Sigmoid colon (tissue), 7 donors: ENCODE data around the gene RNF10. TPM values are rescaled to one million over a fixed set of nuclear protein-coding genes. Genes with fewer than 3 reads are reported as not detected.

Source experiments
- DNase-seq: peaks from one replicate; pipeline ENCODE4 v3.0.0-alpha.2; 2019
- H3K27ac ChIP-seq, 4 donors: fragments of 200-600 bp; sonication (generic); one replicate each; pipeline ENCODE4 v1.5.1; 2016 to 2019; ENCODE audit warnings: mild to moderate bottlenecking in 1 of 4
- H3K27me3 ChIP-seq, 3 donors: fragments of 200-600 bp; sonication (generic); one replicate each; pipeline ENCODE4 v1.5.1; 2019; ENCODE audit warnings: mild to moderate bottlenecking in 1 of 3
- H3K36me3 ChIP-seq, 4 donors: fragments of 200-600 bp; sonication (generic); one replicate each; pipeline ENCODE4 v1.5.1; 2016 to 2019
- H3K4me1 ChIP-seq, 4 donors: fragments of 200-600 bp; sonication (generic); one replicate each; pipeline ENCODE4 v1.5.1; 2017 to 2019
- H3K4me3 ChIP-seq, 4 donors: fragments of 200-600 bp; sonication (generic); one replicate each; pipeline ENCODE4 v1.5.1; 2017 to 2019; ENCODE audit warnings: mild to moderate bottlenecking in 2 of 4, moderate library complexity in 1 of 4
- H3K9me3 ChIP-seq, 4 donors: fragments of 200-600 bp in 3 of 4; sonication (generic) in 3 of 4; one replicate each; pipeline versions ENCODE4 v1.5.1 to v1.6.1; 2013 to 2019
- EP300 ChIP-seq, 4 donors: sonication (generic); formaldehyde crosslinking; IDR thresholded peaks; one replicate each; pipeline ENCODE4 v1.6.1; 2017; ENCODE audit warnings: antibody characterized with exemption in 4 of 4
- POLR2A ChIP-seq, 2 donors: fragments of 450-650 bp; IDR thresholded peaks; one replicate each; pipeline ENCODE4 v1.6.1; 2016; ENCODE audit warnings: antibody characterized with exemption in 2 of 2, mild to moderate bottlenecking in 2 of 2, moderate library complexity in 2 of 2
- POLR2AphosphoS5 ChIP-seq, 4 donors: sonication (generic); formaldehyde crosslinking; IDR thresholded peaks; one replicate each; pipeline ENCODE4 v1.6.1; 2017; ENCODE audit warnings: antibody characterized with exemption in 4 of 4
- WGBS, 2 donors: extraction: QIAGEN DNeasy Blood & Tissue Kit; methylation state at CpG; one replicate each; pipeline ENCODE4 v1.1.7; 2013; 5-methylcytosine and 5-hydroxymethylcytosine counted together
- intact Hi-C: fragments of 100-400 bp; cut with DNase I; formaldehyde crosslinking; loops from one replicate; pipeline ENCODE4 v1.15.1; 2023
- polyA plus RNA-seq, 3 donors: library from polyadenylated mRNA; stranded (reverse); fragments of 200-250 nt; gene quantifications; one replicate each; pipeline ENCODE4 v1.2.3, GENCODE V29; 2013
- total RNA-seq, 4 donors: library from RNA; depleted of rRNA; stranded (reverse); fragments of >200 nt; gene quantifications; one replicate each; pipeline ENCODE4 v1.1.0, GENCODE V29; 2016
- TF ChIP-seq, protein P1 (sequence below), 4 experiments: fragments of 450-650 bp in 3 of 4; fragments of 200-600 bp in 1 of 4; IDR thresholded peaks; one replicate each; pipeline ENCODE4 v1.5.1; 2016 to 2019; ENCODE audit warnings: antibody characterized with exemption in 4 of 4, mild to moderate bottlenecking in 3 of 4, moderate library complexity in 2 of 4
- donor health status: healthy with polysubstance abuse.
- donor health status: Bipolar disorder and iron deficiency.
- donor health status: healthy.

Gene RNF10
- total and polyA plus RNA-seq, 7 donors: 106 to 177 (median 115) TPM

DNA sequence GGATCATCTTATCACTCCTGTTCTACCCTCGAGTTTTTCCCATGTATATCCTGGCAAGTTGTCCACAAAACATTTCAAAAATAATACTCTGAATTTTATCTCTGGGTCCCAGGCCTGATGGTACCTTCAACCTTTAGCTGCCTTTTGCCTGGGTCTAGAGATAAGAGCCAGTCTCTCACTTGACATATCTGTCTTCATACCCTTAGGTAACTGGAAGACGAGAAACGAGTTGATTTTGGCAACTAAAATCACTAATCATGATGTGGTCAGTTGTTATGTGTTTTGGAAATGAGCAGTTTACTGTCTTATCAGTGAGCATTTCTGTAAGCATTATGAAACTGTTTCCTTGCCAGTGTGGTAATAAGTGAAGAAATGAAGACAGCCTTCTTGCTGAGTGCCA lies 6.3 kb downstream of the RNF10 start:
- WGBS, 2 donors: 36 to 41% methylated on average over 3 of the region's 3 CpGs
- no peaks in the 10 kb centered on the region for H3K27me3 ChIP-seq
- peaks cover 0 to 97% (median 93%) of the 10 kb centered on the region in 4 donors for H3K4me1 ChIP-seq
- intact Hi-C loops: no loop called here
- no peak overlapping the region for H3K4me3 ChIP-seq
- H3K27ac ChIP-seq: peak overlapping the region; percentile 93 to 99 (median 96)
- peaks cover 0 to 10% (median 0%) of the 10 kb centered on the region in 4 donors for H3K36me3 ChIP-seq
- no peak for TF ChIP-seq EP300 (IDR thresholded peaks at IDR 0.05)
- TF ChIP-seq, protein P1, sequence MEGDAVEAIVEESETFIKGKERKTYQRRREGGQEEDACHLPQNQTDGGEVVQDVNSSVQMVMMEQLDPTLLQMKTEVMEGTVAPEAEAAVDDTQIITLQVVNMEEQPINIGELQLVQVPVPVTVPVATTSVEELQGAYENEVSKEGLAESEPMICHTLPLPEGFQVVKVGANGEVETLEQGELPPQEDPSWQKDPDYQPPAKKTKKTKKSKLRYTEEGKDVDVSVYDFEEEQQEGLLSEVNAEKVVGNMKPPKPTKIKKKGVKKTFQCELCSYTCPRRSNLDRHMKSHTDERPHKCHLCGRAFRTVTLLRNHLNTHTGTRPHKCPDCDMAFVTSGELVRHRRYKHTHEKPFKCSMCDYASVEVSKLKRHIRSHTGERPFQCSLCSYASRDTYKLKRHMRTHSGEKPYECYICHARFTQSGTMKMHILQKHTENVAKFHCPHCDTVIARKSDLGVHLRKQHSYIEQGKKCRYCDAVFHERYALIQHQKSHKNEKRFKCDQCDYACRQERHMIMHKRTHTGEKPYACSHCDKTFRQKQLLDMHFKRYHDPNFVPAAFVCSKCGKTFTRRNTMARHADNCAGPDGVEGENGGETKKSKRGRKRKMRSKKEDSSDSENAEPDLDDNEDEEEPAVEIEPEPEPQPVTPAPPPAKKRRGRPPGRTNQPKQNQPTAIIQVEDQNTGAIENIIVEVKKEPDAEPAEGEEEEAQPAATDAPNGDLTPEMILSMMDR (IDR thresholded peaks at IDR 0.05): no peak
- TF ChIP-seq POLR2A (IDR thresholded peaks at IDR 0.05): no peak
- TF ChIP-seq POLR2AphosphoS5 (IDR thresholded peaks at IDR 0.05): no peak
- no peaks in the 10 kb centered on the region for H3K9me3 ChIP-seq
- no peak for DNase-seq

DNA sequence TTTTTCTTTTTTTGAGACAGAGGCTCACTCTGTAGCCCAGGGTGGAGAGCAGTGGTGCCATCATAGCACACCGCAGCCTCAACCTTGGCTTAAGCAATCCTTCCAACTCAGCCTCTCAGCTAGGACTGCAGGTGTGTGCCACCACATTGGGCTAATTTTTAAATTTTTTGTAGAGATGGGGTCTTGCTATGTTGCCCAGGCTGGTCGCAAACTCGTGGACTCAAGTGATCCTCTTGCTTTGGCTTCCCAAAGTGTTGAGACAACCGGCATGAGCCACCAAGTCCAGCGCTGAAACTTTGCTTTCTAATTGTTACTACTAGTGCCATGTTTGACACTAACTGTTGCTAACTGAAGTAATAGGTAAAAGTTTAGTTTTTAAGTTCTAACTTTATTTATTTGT lies 8.0 kb downstream of the RNF10 start:
- DNase-seq: no peak
- H3K4me3 ChIP-seq: no peak overlapping the region
- 97 to 99% methylated on average over 5 of the region's 5 CpGs for WGBS, 2 donors
- peaks cover 8 to 24% (median 9%) of the 10 kb centered on the region in 4 donors for H3K36me3 ChIP-seq
- peak overlapping the region; percentile 31 to 99 (median 62) for H3K27ac ChIP-seq
- intact Hi-C loops: no loop called here
- no peaks in the 10 kb centered on the region for H3K9me3 ChIP-seq
- peaks cover 0 to 91% (median 86%) of the 10 kb centered on the region in 4 donors for H3K4me1 ChIP-seq
- no peak for TF ChIP-seq EP300 (IDR thresholded peaks at IDR 0.05)
- TF ChIP-seq POLR2AphosphoS5 (IDR thresholded peaks at IDR 0.05): no peak
- TF ChIP-seq, protein P1 (IDR thresholded peaks at IDR 0.05): no peak
- TF ChIP-seq POLR2A (IDR thresholded peaks at IDR 0.05): no peak
- no peaks in the 10 kb centered on the region for H3K27me3 ChIP-seq

- peak overlapping the region in 1 of 4 donors; percentile 45 for H3K27ac ChIP-seq
These were observed 10.5 kb downstream of the RNF10 start for GRCh38 chr12:120544691-120545090.

DNA sequence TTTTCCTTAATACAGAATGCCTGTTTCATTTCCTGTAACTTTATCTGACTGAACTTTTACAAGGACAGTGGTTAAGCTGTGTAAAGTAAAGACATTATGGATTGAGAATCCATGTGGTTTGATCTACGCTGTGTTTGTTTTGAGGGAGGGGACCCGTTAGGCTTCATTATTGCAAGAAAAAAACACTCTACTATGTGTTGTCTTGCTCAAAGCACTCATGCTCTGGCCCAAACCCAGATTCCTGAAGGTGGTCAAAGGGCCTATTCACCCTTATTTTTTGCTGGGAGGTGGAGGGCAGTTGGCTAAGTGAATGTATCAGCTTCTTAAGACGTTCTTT lies 11.9 kb downstream of the RNF10 start:
- Histone ChIP-seq H3K9me3 (no peaks in the 10 kb centered on the region), H3K36me3 (peaks cover 14 to 62% (median 27%) of the 10 kb centered on the region in 4 donors), H3K27ac (peak overlapping the region in 1 of 4 donors; percentile 26), H3K4me1 (peaks cover 0 to 72% (median 62%) of the 10 kb centered on the region in 4 donors), H3K4me3 (no peak overlapping the region), H3K27me3 (no peaks in the 10 kb centered on the region)
- WGBS, 2 donors: 16 to 63% methylated on average over 3 of the region's 3 CpGs
- intact Hi-C loops: no loop called here
- no peak for DNase-seq
- TF ChIP-seq POLR2A (IDR thresholded peaks at IDR 0.05): no peak
- TF ChIP-seq, protein P1 (IDR thresholded peaks at IDR 0.05): no peak
- no peak for TF ChIP-seq EP300 (IDR thresholded peaks at IDR 0.05)

More at GRCh38 chr12:120544691-120545090, 10.5 kb downstream of the RNF10 start:
- Histone ChIP-seq H3K4me1 (peaks cover 0 to 72% (median 65%) of the 10 kb centered on the region in 4 donors), H3K36me3 (peaks cover 14 to 49% (median 27%) of the 10 kb centered on the region in 4 donors), H3K4me3 (no peak overlapping the region), H3K9me3 (no peaks in the 10 kb centered on the region), H3K27me3 (no peaks in the 10 kb centered on the region)
- WGBS, 2 donors: 83 to 87% methylated on average over 3 of the region's 3 CpGs
- no peak for TF ChIP-seq POLR2A (IDR thresholded peaks at IDR 0.05)
- no peak for TF ChIP-seq EP300 (IDR thresholded peaks at IDR 0.05)
- no peak for TF ChIP-seq POLR2AphosphoS5 (IDR thresholded peaks at IDR 0.05)
- TF ChIP-seq, protein P1 (IDR thresholded peaks at IDR 0.05): no peak
- DNase-seq: no peak
- intact Hi-C loops: no loop called here

- peaks cover 28 to 92% (median 39%) of the 10 kb centered on the region in 4 donors for H3K36me3 ChIP-seq
- H3K27ac ChIP-seq: peak overlapping the region in 1 of 4 donors; percentile 27
- DNase-seq: no peak
- TF ChIP-seq POLR2A (IDR thresholded peaks at IDR 0.05) (no peak), EP300 (IDR thresholded peaks at IDR 0.05) (no peak), POLR2AphosphoS5 (IDR thresholded peaks at IDR 0.05) (no peak)
- TF ChIP-seq, protein P1 (IDR thresholded peaks at IDR 0.05): no peak
- intact Hi-C loops: no loop called here
- no peaks in the 10 kb centered on the region for H3K27me3 ChIP-seq
- peaks cover 0 to 24% (median 18%) of the 10 kb centered on the region in 4 donors for H3K4me1 ChIP-seq
- WGBS, 2 donors: 90 to 96% methylated on average over 1 of the region's 1 CpG
- no peaks in the 10 kb centered on the region for H3K9me3 ChIP-seq
- H3K4me3 ChIP-seq: no peak overlapping the region
These were observed 20.5 kb downstream of the RNF10 start for GRCh38 chr12:120554678-120555077.
